NB4 (cell line): ENCODE data around the gene PPFIA1.
"Not testable (repeated sequence)": the region's sequence is repeated elsewhere in the genome, so short reads cannot be mapped to it uniquely, and the experiment has no call there.

Source experiments
- DNase-seq: peaks from one replicate; pipeline ENCODE4 v3.0.0; 2010; ENCODE audit warnings: low read depth
- H3K4me3 ChIP-seq: one replicate; pipeline ENCODE4 v1.5.1; 2011; ENCODE audit warnings: mild to moderate bottlenecking, low read depth, low read length, moderate library complexity
- MYC ChIP-seq: IDR thresholded peaks from 2 replicates; pipeline ENCODE4 v1.6.1; 2011; ENCODE audit warnings: low read depth, low read length
- POLR2A ChIP-seq: IDR thresholded peaks from 2 replicates; pipeline ENCODE4 v1.6.1; 2011; ENCODE audit warnings: mild to moderate bottlenecking; ENCODE audit not compliant: insufficient read length; ENCODE audit errors: extremely low read depth
- TF ChIP-seq, protein P1 (sequence below): IDR thresholded peaks from 2 replicates; pipeline ENCODE4 v1.6.1; 2011; ENCODE audit warnings: low read depth, low read length
- TF ChIP-seq, protein P2 (sequence below): IDR thresholded peaks from one replicate; pipeline ENCODE4 v1.5.1; 2012; ENCODE audit warnings: low read depth, low read length

The PPFIA1 gene

DNA sequence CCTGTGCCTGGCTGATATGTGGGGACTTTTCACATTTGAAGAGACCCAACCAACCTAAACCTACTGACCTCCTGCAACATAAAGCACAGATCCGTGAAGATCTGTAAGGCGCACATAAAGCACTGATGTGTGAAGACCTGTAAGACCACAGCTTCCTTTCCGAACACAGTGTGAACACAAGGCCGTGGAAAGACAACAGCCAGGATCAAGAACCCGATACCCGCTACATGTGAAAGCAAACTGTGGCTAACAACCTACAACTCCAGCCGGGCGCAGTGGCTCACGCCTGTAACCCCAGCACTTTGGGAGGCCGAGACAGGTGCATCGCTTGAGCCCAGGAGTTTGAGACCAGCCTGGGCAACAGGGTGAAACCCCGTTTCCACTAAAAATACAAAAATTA is 17.6 kb upstream of the PPFIA1 start:
- no peak for DNase-seq
- no peak overlapping the region for H3K4me3 ChIP-seq
- TF ChIP-seq, protein P1, sequence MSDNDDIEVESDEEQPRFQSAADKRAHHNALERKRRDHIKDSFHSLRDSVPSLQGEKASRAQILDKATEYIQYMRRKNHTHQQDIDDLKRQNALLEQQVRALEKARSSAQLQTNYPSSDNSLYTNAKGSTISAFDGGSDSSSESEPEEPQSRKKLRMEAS: no peak
- TF ChIP-seq POLR2A (no peak), MYC (no peak)
- TF ChIP-seq, protein P2, sequence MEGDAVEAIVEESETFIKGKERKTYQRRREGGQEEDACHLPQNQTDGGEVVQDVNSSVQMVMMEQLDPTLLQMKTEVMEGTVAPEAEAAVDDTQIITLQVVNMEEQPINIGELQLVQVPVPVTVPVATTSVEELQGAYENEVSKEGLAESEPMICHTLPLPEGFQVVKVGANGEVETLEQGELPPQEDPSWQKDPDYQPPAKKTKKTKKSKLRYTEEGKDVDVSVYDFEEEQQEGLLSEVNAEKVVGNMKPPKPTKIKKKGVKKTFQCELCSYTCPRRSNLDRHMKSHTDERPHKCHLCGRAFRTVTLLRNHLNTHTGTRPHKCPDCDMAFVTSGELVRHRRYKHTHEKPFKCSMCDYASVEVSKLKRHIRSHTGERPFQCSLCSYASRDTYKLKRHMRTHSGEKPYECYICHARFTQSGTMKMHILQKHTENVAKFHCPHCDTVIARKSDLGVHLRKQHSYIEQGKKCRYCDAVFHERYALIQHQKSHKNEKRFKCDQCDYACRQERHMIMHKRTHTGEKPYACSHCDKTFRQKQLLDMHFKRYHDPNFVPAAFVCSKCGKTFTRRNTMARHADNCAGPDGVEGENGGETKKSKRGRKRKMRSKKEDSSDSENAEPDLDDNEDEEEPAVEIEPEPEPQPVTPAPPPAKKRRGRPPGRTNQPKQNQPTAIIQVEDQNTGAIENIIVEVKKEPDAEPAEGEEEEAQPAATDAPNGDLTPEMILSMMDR: no peak

DNA sequence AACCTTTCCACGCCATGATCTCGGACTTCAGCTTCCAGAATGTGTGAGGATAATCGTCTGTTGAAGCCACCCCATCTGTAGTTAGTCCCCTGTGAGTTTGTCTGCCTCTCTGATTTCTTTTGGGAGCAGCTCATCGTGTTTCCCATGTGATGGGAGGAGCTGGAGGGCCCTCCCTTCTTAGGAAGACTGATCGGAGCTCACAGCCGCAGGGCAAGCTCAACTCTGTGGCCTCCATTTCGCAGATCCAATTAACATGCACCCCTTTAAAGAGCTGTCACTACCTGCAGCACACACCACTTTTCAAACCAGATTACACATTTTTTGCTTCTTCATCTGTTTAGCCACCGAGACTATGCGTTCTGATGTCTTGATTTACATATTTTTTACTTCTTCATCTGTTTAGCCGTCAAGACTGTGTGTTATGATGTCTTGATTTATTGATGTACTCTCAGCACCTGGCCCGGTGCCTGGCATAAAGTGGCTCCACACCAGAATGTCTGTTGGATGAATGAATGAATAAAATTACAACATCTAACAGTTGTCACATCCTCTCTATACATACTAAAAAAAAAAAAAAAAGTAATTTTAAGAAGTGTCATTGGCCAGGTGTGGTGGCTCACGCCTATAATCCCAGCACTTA is 14.9 kb upstream of the PPFIA1 start:
- TF ChIP-seq, protein P2: no peak
- TF ChIP-seq MYC (no peak), POLR2A (no peak)
- TF ChIP-seq, protein P1: no peak
- no peak for DNase-seq
- H3K4me3 ChIP-seq: no peak overlapping the region

DNA sequence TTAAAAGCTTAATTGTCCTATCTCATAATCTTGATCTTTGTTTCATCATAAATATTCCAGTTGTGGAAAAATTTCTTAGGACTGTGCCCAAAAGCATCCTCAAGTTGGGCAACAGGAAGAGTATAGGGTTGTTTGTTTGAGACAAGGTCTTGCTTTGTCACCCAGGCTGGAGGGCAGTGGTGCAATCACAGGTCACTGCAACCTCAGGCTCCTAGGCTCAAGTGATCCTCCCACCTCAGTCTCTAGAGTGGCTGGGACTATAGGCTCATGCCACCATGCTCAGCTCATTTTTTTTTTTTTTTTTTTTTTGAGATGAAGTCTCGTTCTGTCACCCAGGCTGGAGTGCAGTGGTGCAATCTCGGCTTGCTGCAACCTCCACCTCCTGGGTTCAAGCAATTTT is 11.4 kb upstream of the PPFIA1 start:
- not testable (repeated sequence) for H3K4me3 ChIP-seq
- DNase-seq: peak; percentile 66

DNA sequence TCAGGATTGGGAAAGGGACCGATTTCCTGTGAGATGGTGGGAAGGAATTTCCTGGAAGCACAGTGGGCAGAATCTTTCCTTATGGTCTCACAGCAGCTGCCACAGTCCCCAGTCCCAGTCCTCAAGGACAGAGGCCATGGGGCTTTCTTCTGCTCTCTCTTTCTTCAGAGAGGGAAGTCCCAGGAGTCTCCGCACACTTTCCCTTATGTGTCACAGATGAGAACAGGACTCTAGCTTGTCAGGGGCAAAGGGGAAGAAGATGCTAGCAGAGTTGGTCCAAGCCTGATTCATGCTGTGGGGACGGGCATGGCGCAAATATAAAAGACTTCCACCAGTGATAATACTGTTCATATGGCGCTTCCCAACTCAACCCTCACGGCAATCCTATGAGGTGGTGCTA is 7.5 kb upstream of the PPFIA1 start:
- DNase-seq: no peak
- H3K4me3 ChIP-seq: no peak overlapping the region
- TF ChIP-seq POLR2A (no peak), MYC (no peak)

DNA sequence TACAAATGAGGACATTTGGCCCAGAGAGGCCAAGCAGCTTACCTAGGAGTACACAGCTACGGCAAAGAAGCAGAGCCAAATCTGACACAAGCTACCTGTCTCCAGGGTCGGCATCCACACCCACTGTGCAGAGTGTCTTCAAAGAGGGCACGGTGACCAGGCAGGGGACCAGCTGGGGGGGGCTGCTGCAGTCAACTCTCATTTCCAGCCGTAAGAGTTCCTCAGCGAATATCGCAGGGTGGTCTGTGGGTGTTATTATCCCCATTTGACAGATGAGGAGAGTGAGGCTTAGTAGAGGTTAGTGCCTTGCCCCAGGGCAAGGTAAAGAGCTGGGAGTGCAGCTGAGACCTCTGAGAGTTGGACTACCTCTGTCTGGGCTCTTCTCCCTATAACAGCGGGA is 7.1 kb upstream of the PPFIA1 start:
- no peak for DNase-seq
- TF ChIP-seq, protein P1: no peak
- TF ChIP-seq MYC: no peak
- H3K4me3 ChIP-seq: no peak overlapping the region

DNA sequence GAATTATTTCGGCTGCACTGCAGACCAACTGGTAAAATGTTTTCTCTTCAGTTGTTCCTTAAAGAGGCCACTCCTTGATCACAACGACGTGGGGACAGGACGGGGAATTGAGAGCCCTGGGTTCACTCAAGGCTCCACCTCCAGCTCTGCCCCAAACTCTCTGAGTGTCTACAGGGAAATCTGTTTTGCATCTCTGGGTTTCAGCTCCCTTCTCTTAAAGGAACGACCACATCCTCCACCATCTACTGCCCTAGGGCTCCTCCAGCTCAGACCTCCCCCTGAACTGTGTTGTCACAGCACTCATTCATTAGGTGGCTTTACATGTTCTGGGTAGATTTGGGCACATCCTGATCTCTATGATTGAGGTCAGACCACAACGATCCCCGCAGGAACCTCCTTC is 5.1 kb upstream of the PPFIA1 start:
- no peak overlapping the region for H3K4me3 ChIP-seq
- DNase-seq: peak; percentile 27
- TF ChIP-seq, protein P1: no peak
- no peak for TF ChIP-seq MYC
- TF ChIP-seq POLR2A: no peak
- TF ChIP-seq, protein P2: no peak

DNA sequence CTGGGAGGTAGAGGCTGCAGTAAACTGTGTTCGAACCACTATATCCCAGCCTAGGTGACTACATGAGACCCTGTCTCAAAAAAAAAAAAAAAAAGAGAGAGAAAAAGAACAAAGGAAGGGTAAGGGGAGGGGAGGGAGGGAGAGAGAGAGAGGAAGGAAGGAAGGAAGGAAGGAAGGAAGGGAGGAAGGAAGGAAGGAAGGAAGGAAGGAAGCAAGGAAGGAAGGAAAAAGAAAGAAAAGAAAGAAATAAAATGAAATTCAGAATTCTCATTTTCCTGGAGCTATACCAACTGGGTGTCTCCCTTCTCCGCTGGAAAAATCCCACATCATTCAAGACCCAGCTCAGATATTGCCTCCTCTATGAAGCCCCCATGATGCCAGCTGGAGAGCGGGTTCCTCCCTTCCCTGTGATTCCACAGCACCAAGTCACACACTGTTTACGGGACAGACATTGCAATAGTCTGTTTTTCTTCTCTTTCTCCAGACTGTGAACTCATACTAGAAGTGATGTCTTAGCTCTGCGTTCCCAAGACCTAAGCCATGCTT is 3.0 kb upstream of the PPFIA1 start:
- TF ChIP-seq, protein P1: no peak
- TF ChIP-seq MYC: no peak
- TF ChIP-seq POLR2A: no peak
- TF ChIP-seq, protein P2: no peak
- no peak for DNase-seq
- H3K4me3 ChIP-seq: no peak overlapping the region
